Esophagus squamous epithelium (tissue), 4 donors: Measurements from ENCODE around the gene PCCA.

Source experiments
- CTCF ChIP-seq, 6 experiments: fragments of 450-650 bp in 4 of 6; fragments of 200-600 bp in 2 of 6; sonication (generic) in 2 of 6; IDR thresholded peaks; one replicate each; pipeline ENCODE4 v1.5.1; 2016 to 2019; ENCODE audit warnings: antibody characterized with exemption in 6 of 6, mild to moderate bottlenecking in 4 of 6, moderate library complexity in 4 of 6
- POLR2A ChIP-seq, 4 donors: fragments of 450-650 bp; IDR thresholded peaks; one replicate each; pipeline ENCODE4 v1.6.1; 2017; ENCODE audit warnings: antibody characterized with exemption in 4 of 4, mild to moderate bottlenecking in 4 of 4, moderate library complexity in 3 of 4

GRCh38 chr13:100347968-100348367, 259.1 kb downstream of the PCCA start:
- TF ChIP-seq POLR2A (IDR thresholded peaks at IDR 0.05) = no peak
- no peak for TF ChIP-seq CTCF (IDR thresholded peaks at IDR 0.05)
